Nephron progenitor cell (in vitro differentiated cells): ENCODE results near the gene CDK11B.

Source experiments
- DNase-seq: peaks from one replicate; pipeline ENCODE4 v3.0.0; 2021
- H3K27ac Mint-ChIP-seq: 2 replicates; pipeline ENCODE4 v1.8.0; 2021; ENCODE audit warnings: mild to moderate bottlenecking, moderate library complexity, mixed read lengths
- H3K27me3 Mint-ChIP-seq: 2 replicates; pipeline ENCODE4 v1.8.0; 2021; ENCODE audit warnings: mild to moderate bottlenecking, low read depth, mixed read lengths; ENCODE audit not compliant: poor library complexity
- H3K36me3 Mint-ChIP-seq: 2 replicates; pipeline ENCODE4 v1.8.0; 2021; ENCODE audit warnings: low read depth, mixed read lengths
- H3K4me1 Mint-ChIP-seq: 2 replicates; pipeline ENCODE4 v1.8.0; 2021; ENCODE audit warnings: mixed read lengths
- H3K4me3 Mint-ChIP-seq: 2 replicates; pipeline ENCODE4 v1.8.0; 2021; ENCODE audit warnings: mild to moderate bottlenecking, moderate library complexity, mixed read lengths
- H3K9me3 Mint-ChIP-seq: 2 replicates; pipeline ENCODE4 v1.8.0; 2021; ENCODE audit warnings: mild to moderate bottlenecking, moderate library complexity, mixed read lengths
- TF ChIP-seq, protein P1 (sequence below): fragments of 200-600 bp; sonication (generic); IDR thresholded peaks from 2 replicates; pipeline ENCODE4 v1.5.0; 2021; ENCODE audit warnings: antibody characterized with exemption

Gene CDK11B

DNA sequence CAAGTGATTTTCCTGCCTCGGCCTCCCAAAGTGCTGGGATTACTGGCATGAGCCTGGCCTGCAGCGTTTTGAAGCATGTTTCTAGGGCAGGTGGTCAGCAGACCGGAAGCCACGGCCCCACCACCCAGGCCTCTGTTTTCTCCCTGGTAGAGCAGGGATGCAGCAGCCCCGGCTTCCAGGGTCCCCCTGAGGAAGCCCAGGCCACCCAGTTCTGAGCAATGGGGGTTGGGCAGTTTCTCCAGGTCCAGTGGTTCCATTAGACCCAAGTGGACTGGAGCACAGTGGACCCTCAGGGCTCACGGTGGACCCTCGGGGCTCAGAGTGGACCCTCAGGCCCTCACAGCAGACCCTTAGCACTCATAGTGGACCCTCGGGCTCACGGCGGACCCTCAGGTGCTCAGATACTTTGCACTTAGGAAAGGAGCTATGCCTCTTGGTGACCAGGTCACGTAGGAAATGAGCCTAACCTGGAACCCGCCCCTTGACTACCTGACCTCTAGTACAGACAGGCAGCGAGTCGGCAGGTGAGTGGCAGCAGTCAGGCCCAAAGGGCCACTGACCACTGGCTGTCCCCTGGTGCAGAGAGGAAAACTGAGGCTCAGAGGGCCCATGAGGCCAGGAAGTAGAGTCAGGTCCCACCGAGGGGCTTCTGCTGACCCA, 54.3 kb downstream of the CDK11B start:
- no peak overlapping the region for H3K4me3 Mint-ChIP-seq
- peaks cover 60% of the 10 kb centered on the region for H3K27me3 Mint-ChIP-seq
- no peak for DNase-seq
- no peaks in the 10 kb centered on the region for H3K36me3 Mint-ChIP-seq
- no peaks in the 10 kb centered on the region for H3K4me1 Mint-ChIP-seq
- TF ChIP-seq, protein P1, sequence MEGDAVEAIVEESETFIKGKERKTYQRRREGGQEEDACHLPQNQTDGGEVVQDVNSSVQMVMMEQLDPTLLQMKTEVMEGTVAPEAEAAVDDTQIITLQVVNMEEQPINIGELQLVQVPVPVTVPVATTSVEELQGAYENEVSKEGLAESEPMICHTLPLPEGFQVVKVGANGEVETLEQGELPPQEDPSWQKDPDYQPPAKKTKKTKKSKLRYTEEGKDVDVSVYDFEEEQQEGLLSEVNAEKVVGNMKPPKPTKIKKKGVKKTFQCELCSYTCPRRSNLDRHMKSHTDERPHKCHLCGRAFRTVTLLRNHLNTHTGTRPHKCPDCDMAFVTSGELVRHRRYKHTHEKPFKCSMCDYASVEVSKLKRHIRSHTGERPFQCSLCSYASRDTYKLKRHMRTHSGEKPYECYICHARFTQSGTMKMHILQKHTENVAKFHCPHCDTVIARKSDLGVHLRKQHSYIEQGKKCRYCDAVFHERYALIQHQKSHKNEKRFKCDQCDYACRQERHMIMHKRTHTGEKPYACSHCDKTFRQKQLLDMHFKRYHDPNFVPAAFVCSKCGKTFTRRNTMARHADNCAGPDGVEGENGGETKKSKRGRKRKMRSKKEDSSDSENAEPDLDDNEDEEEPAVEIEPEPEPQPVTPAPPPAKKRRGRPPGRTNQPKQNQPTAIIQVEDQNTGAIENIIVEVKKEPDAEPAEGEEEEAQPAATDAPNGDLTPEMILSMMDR: no peak
- no peak overlapping the region for H3K27ac Mint-ChIP-seq
- no peaks in the 10 kb centered on the region for H3K9me3 Mint-ChIP-seq

DNA sequence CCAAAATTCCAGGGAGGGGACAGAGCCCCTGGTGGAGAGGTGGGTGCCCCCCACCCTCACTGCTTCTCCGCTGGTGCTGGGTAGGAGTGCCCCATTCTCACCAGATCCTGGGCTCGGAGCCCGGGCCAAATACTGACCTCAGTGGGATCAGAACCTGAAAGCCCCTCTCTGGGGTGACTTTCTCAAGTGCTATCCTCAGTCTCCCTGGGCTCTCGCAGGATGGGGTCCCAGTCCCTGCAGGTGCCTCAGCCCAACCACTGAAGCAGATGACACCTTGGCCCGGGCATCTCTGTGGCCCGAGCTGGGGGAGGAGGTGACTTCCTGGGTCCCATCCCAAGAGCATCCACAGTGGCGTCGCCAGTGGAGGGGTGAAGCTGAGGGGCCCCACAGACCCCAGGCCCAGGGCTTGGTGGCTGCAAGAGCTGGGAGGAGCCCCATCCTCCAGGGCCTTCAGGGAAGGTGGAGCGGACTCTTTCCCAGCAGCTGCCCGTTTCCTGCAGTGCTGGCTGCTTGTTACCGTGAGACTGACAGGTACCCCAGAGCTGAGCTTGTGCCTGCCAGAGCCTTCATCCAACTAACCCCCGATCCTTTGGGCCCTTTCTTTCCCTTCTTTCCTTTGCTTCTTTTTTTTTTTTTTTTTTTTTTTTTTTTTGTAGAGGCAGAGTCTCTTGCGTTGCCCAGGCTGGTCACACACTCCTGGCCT, 55.0 kb downstream of the CDK11B start:
- Mint-ChIP-seq H3K9me3 (no peaks in the 10 kb centered on the region), H3K27me3 (peaks cover 60% of the 10 kb centered on the region), H3K27ac (no peak overlapping the region), H3K4me1 (no peaks in the 10 kb centered on the region), H3K36me3 (no peaks in the 10 kb centered on the region), H3K4me3 (no peak overlapping the region)
- TF ChIP-seq, protein P1: no peak
- DNase-seq: no peak

DNA sequence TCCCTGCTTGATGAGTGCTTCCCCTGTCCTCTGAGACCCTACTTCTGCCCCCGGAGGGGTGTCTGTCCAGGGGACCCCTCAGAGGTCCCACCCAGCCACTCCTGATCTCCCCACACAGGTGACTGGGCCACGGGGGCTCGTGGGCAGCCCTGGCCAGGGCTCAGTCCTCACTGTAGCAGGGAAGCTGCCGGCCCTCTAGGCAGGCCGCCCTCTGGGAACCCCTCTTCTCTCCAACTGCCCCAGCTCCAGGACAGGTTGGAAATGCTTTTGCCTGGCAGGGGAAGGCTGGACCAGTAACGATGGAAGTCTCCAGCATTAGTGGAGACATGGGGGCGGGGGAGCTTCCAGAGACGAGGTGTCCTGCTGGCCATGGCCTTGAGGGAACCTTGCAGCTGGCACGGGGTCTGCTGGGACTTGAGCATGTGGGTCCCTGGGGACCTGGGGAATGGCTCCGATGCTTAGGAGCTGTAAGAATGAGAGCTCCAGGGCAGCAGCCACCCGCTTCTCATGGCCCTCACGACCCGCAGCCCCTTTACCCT, 55.8 kb downstream of the CDK11B start:
- peaks cover 60% of the 10 kb centered on the region for H3K27me3 Mint-ChIP-seq
- H3K9me3 Mint-ChIP-seq: no peaks in the 10 kb centered on the region
- H3K4me3 Mint-ChIP-seq: no peak overlapping the region
- TF ChIP-seq, protein P1: no peak
- peaks cover under 1% of the 10 kb centered on the region for H3K4me1 Mint-ChIP-seq
- DNase-seq: no peak
- no peaks in the 10 kb centered on the region for H3K36me3 Mint-ChIP-seq
- no peak overlapping the region for H3K27ac Mint-ChIP-seq

DNA sequence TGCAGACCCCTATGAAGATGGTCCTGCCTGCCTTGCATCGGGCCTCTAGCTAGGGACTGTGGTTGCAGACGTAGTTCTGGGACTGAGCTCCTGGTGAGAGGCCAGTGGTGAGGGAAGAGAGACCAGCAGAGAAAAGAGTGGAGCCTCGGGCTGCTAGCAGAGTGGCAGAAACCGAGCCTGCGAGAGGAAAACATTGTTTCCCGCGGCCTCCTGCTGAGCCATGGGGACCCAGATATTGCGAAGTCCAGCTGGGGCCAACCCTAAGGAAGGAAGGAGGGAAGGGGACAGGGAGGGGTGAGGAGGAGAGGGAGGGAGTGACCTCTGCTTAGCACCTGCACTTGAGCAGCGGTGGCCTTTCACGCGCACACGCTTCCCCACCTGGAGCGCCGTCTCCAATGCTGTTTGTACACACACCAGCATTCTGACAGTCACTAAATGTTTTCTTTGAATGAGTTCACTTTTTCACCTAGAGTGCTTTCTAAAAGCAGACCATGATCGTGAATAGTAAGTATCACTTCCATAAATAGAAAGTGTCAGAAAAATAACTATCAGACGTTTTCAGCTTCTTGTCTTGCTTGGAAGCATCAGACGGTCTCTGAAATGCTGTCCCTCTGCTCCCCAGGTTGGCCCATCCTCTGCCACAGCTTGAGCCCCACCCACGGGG, 56.4 kb downstream of the CDK11B start:
- no peak overlapping the region for H3K27ac Mint-ChIP-seq
- H3K36me3 Mint-ChIP-seq: no peaks in the 10 kb centered on the region
- no peaks in the 10 kb centered on the region for H3K9me3 Mint-ChIP-seq
- no peak overlapping the region for H3K4me3 Mint-ChIP-seq
- peaks cover 5% of the 10 kb centered on the region for H3K4me1 Mint-ChIP-seq
- no peak for DNase-seq
- TF ChIP-seq, protein P1: no peak
- H3K27me3 Mint-ChIP-seq: peaks cover 56% of the 10 kb centered on the region

DNA sequence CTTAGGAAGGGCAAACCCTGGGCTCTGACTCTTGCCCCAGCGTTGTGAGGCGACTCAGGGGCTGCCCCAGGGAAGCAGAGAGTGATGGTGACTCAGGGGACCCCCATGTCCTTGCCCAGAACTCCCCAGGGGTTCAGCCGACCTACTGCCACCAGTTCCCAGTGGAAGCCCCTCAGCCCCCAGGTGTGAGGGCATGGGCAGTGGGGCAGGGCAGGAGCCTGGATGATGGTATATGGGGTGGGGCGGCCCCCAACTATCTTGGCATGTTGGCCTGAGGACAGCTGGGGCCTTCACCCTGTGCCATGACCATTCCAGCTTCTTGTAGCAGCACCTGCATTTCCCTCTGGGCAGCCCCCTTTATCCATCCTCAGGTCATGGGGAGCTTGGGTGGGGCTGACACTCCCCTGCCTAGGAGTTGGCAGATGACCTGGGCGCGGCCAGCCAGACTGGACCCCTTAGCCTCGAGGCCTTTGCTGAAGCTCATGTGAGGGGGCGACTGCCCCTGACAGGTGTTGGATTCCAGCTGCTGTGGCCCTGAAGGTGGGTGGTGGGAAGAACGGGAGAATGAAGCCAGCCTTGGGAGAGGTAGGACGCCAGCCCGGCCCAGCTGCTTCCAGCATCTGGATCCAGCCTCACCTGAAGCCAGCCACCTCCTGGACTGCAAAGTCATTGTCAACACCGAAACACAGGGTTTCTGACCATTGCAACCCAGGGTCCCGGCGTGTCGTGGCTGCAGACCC, 57.1 kb downstream of the CDK11B start:
- DNase-seq: no peak
- TF ChIP-seq, protein P1: no peak
- no peak overlapping the region for H3K4me3 Mint-ChIP-seq

More for the DNA sequence above, 57.1 kb downstream of the CDK11B start:
- Mint-ChIP-seq H3K27ac (no peak overlapping the region), H3K4me1 (peaks cover 5% of the 10 kb centered on the region), H3K27me3 (peaks cover 49% of the 10 kb centered on the region), H3K9me3 (no peaks in the 10 kb centered on the region), H3K36me3 (no peaks in the 10 kb centered on the region)
